DOHH2 (cell line): ENCODE data around the gene TMEM123.

Experiments used
- EZH2phosphoT487 ChIP-seq: fragments of 200-600 bp; sonication (generic); IDR thresholded peaks from 2 replicates; pipeline ENCODE4 v1.6.1; 2017; ENCODE audit warnings: borderline replicate concordance, mild to moderate bottlenecking, antibody characterized with exemption, low read length, moderate library complexity, mixed read lengths
- TF ChIP-seq, protein P1 (sequence below): fragments of 200-600 bp; sonication (generic); IDR thresholded peaks from one replicate; pipeline ENCODE4 v1.5.1; 2014; ENCODE audit warnings: antibody characterized with exemption, mild to moderate bottlenecking, low read depth, low read length; ENCODE audit not compliant: poor library complexity, severe bottlenecking

DNA sequence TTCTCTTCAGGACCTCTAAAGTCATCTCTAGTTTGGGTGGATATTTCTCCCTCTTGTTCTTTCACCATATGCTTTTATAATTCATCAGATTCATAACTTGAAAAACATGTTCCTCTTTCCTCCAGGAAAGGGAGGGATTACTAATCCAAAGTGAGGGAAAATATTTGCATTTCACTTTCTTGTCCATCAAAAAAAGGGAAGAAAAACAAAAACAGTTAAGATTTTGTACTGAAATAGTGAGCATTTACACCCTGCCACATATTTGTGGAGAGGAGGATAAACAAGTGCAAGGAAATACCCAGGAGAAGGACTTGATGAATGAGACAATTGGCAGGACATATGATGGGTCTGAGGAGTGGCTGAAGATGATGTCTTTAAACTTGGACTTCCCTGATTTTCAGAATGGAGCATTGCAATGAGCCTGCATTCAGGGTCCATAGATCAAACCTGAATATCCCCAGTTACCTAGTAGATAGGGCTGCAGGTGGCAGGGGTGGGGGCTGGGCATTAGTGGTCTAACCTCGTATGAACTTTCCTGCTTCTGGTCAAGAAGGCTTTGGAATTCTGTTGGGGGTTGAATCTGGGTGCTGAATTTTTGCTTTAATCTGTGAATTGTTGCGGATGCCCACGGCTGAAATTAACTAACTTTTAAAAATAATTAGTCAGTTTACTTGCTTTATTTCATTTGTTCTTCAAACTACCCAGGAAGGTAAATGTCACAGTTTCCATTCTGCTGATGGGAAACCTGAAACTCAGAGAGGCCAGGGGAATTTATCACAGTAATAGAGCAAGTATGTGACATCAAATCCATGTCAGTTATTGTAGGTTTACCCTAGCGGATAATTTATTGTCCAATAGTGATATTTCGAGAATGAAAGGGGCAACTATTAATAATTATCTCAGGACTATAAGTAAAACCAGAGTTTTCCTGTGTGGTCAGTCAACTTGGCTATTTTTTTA is 36.9 kb upstream of the TMEM123 start:
- TF ChIP-seq, protein P1, sequence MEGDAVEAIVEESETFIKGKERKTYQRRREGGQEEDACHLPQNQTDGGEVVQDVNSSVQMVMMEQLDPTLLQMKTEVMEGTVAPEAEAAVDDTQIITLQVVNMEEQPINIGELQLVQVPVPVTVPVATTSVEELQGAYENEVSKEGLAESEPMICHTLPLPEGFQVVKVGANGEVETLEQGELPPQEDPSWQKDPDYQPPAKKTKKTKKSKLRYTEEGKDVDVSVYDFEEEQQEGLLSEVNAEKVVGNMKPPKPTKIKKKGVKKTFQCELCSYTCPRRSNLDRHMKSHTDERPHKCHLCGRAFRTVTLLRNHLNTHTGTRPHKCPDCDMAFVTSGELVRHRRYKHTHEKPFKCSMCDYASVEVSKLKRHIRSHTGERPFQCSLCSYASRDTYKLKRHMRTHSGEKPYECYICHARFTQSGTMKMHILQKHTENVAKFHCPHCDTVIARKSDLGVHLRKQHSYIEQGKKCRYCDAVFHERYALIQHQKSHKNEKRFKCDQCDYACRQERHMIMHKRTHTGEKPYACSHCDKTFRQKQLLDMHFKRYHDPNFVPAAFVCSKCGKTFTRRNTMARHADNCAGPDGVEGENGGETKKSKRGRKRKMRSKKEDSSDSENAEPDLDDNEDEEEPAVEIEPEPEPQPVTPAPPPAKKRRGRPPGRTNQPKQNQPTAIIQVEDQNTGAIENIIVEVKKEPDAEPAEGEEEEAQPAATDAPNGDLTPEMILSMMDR, result no peak
- TF ChIP-seq EZH2phosphoT487, result no peak
